H54 (cell line): Measurements from ENCODE around the gene AP3M1.

Experiments
- DNase-seq: peaks from one replicate; pipeline ENCODE4 v3.0.0; 2011; ENCODE audit warnings: low spot score, mixed read lengths; ENCODE audit not compliant: insufficient read length
- FAIRE-seq: peaks from 3 replicates; lab custom pipeline; 2011; peaks lifted over from hg19 to GRCh38; lab: Jason Lieb, UNC
- POLR2A ChIP-seq: IDR thresholded peaks from 2 replicates; pipeline ENCODE4 v1.6.1; 2011; ENCODE audit warnings: low read depth, mild to moderate bottlenecking, low read length

The AP3M1 gene

DNA sequence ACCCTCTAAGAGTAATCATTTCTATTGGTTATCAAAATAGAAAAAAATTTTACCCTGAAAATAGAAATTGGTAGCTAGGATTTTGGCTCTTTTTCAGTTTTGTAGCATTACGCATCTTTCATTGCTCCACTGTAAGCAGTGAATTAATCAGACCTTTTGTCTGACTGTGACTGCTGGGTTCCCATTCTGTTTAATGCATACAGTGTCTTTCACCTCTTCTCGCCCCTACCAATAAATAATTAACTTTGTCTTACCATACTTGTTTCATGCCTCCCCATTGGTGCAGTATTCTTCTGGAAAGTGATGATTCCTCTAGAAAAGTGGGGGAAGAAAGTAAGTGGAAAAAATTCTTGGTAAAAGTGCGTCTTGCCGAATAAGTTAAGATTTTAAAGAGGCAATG is 73.2 kb downstream of the AP3M1 start:
- FAIRE-seq (peak; percentile 30), DNase-seq (no peak)
- no peak for TF ChIP-seq POLR2A

DNA sequence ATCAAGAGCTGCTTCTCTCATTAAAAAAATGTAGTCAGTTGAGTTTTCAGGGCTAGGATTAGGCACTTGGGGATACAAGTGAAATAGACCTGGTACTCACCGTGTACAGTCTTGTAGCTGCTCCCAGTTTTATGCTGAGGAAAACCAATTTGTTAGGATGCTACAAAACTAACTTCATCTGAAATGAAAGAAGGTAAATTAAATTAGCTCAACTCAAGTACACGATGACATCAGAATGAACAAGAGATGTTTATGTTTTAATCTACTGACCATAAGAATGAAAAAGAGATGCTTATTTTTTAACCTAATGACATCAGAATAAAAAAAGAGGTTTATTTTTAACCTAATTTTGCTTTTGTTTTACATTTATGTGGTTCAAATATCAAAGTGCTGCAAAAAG is 73.7 kb downstream of the AP3M1 start:
- TF ChIP-seq POLR2A, result no peak
- DNase-seq, result no peak
- peak; percentile 89 for FAIRE-seq

DNA sequence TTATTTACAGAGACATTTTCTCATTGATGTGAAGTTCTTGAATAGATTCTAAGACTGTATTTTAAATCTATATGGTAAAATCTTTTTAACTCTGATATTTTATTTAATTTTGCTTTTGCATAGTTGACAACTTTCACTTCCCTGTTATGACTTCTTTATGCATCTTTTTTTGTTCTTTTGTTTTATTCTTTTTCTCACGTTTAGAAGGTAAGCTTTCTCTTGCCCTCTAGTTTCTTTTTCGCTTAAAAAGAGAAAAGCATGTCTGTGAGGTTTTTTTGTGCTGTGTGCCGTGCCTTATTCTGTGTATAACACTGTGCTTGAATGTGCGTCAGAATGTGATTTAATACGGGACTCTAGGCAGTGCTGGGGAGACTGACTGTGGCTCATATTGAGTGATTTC is 74.7 kb downstream of the AP3M1 start:
- FAIRE-seq (no peak), DNase-seq (no peak)
- no peak for TF ChIP-seq POLR2A

DNA sequence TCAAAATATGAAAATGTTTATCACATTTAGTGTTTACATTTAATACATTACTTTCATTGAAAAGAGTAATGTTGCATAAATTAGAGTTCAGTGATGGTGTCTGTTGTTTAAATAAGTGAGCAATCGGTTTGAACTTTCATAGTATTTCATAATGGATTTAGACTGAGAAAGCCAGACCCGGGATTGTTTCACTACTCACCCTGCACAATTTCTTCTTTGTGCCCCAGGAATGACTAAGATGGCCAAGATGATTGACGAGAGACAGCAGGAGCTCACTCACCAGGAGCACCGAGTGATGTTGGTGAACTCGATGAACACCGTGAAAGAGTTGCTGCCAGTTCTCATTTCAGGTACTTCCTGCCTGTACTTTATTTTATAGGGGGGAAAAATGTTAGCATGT is 78.1 kb downstream of the AP3M1 start:
- peak; percentile 53 for DNase-seq
- TF ChIP-seq POLR2A, result no peak

DNA sequence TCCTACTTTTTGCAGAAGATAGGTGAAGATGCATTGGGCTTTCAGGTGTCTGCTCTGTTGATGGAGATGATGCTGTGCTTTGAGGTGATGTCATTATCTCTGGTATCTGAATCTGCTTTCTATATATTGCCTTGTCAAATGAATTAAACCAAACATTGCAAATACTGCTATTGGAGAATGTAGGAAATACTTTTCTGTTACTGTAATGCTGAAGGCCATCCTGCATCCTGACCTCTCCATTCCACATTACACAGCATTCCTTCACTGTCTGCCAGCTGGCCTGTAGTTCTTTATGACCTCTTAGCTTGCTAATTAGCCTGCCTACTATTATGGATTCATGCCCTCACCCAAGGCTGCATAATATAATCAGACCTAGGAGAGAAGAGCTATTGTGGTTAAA is 79.5 kb downstream of the AP3M1 start:
- TF ChIP-seq POLR2A, result no peak
- DNase-seq (peak; percentile 15), FAIRE-seq (peak; percentile 99)

More for the DNA sequence above, 78.1 kb downstream of the AP3M1 start:
- FAIRE-seq, result peak; percentile 96
